ENCODE results near the gene STRBP.

GRCh38 chr9:123073441-123073840, 194.9 kb downstream of the STRBP start:
- TF ChIP-seq POLR2A (IDR thresholded peaks at IDR 0.05) = no peak
- TF ChIP-seq CTCF (IDR thresholded peaks at IDR 0.05) = no peak
- TF ChIP-seq POLR2AphosphoS5 (IDR thresholded peaks at IDR 0.05) = no peak

Measured in prostate gland (tissue), 2 donors.